ENCODE data around the gene USP48. TPM values are rescaled to one million over a fixed set of nuclear protein-coding genes. Genes with fewer than 3 reads are reported as not detected.

USP48 gene
- total RNA-seq, 1 donor from 2014 or later = 93.8 TPM

- no peak for DNase-seq (ENCODE audit: low spot score)
Measured at GRCh38 chr1:21749859-21750468, 33.0 kb downstream of the USP48 start.

- no peak for DNase-seq (ENCODE audit: low spot score)
Measured at GRCh38 chr1:21749109-21749508, 33.8 kb downstream of the USP48 start.

GRCh38 chr1:21743476-21743875 lies 39.5 kb downstream of the USP48 start:
- DNase-seq (ENCODE audit: low spot score) = no peak

- DNase-seq (ENCODE audit: low spot score) = no peak
Measured at GRCh38 chr1:21742578-21742977, 40.4 kb downstream of the USP48 start.

GRCh38 chr1:21741206-21741605 lies 41.7 kb downstream of the USP48 start:
- DNase-seq (ENCODE audit: low spot score) = no peak

- DNase-seq (ENCODE audit: low spot score) = no peak
Measured at GRCh38 chr1:21736876-21737275, 46.1 kb downstream of the USP48 start.

GRCh38 chr1:21736011-21736410 lies 46.9 kb downstream of the USP48 start:
- DNase-seq (ENCODE audit: low spot score) = no peak

GRCh38 chr1:21734526-21734925 lies 48.4 kb downstream of the USP48 start:
- no peak for DNase-seq (ENCODE audit: low spot score)

GRCh38 chr1:21732664-21733063 lies 50.3 kb downstream of the USP48 start:
- no peak for DNase-seq (ENCODE audit: low spot score)

GRCh38 chr1:21725748-21726392 lies 57.1 kb downstream of the USP48 start:
- DNase-seq (ENCODE audit: low spot score) = no peak

GRCh38 chr1:21724570-21724969 lies 58.4 kb downstream of the USP48 start:
- no peak for DNase-seq (ENCODE audit: low spot score)

- no peak for DNase-seq (ENCODE audit: low spot score)
Measured at GRCh38 chr1:21724098-21724497, 58.9 kb downstream of the USP48 start.

- DNase-seq (ENCODE audit: low spot score) = no peak
Measured at GRCh38 chr1:21721295-21721985, 61.5 kb downstream of the USP48 start.

GRCh38 chr1:21716169-21716568 lies 66.8 kb downstream of the USP48 start:
- DNase-seq (ENCODE audit: low spot score) = no peak

GRCh38 chr1:21707891-21708290 lies 75.1 kb downstream of the USP48 start:
- no peak for DNase-seq (ENCODE audit: low spot score)

- DNase-seq (ENCODE audit: low spot score) = no peak
Measured at GRCh38 chr1:21707086-21707840, 75.7 kb downstream of the USP48 start.

GRCh38 chr1:21706151-21706835 lies 76.7 kb downstream of the USP48 start:
- no peak for DNase-seq (ENCODE audit: low spot score)

GRCh38 chr1:21705303-21705980 lies 77.5 kb downstream of the USP48 start:
- no peak for DNase-seq (ENCODE audit: low spot score)

GRCh38 chr1:21704145-21704544 lies 78.8 kb downstream of the USP48 start:
- no peak for DNase-seq (ENCODE audit: low spot score)

GRCh38 chr1:21703318-21703963 lies 79.5 kb downstream of the USP48 start:
- no peak for DNase-seq (ENCODE audit: low spot score)

GRCh38 chr1:21702780-21703179 lies 80.2 kb downstream of the USP48 start:
- DNase-seq (ENCODE audit: low spot score) = no peak

Data from ureter (tissue), 1 donor.